CD4-positive, alpha-beta T cell (primary cell): Measurements from ENCODE around the gene KRTAP12-2. TPM values are rescaled to one million over a fixed set of nuclear protein-coding genes. Genes with fewer than 3 reads are reported as not detected.
A peak's percentile ranks its signal among the peaks of the same experiment; 100 is the strongest.

Experiments used
- ATAC-seq: fragments of 200-7000 bp; cut with Tn5 transposase; one replicate; pipeline ENCODE4 v1.10.0; 2022; ENCODE audit warnings: mild to moderate bottlenecking; ENCODE audit not compliant: poor library complexity
- CTCF ChIA-PET: fragments of 350-600 bp; sonication (Branson Sonifier 250); formaldehyde crosslinking; loops from one replicate; lab custom pipeline; 2021; ENCODE audit warnings: antibody characterized with exemption, inconsistent platforms; lab: Charles Lee
- POLR2A ChIA-PET: fragments of 350-600 bp; sonication (Branson Sonifier 250); formaldehyde crosslinking; loops from one replicate; lab custom pipeline; 2021; ENCODE audit warnings: antibody characterized with exemption, inconsistent platforms; lab: Charles Lee
- DNase-seq, 14 experiments: peaks; one replicate each; pipeline ENCODE4 v3.0.0-alpha.2; 2013 to 2020; ENCODE audit warnings: mixed read lengths in 2 of 14
- H3K27ac ChIP-seq, 2 donors: one replicate each; pipeline versions ENCODE4 v1.5.1 to v1.7.0; 2013; ENCODE audit warnings: low read length in 2 of 2, low read depth in 1 of 2, mild to moderate bottlenecking in 1 of 2
- H3K27me3 ChIP-seq, 2 experiments: 1 replicate in 1 of 2; 2 replicates in 1 of 2; pipeline versions ENCODE4 v1.6.1 to v1.7.0; 2013; ENCODE audit warnings: low read length in 2 of 2, control low read depth in 1 of 2, mild to moderate bottlenecking in 1 of 2, moderate library complexity in 1 of 2; ENCODE audit not compliant: insufficient read depth in 2 of 2, control insufficient read depth in 1 of 2
- H3K36me3 ChIP-seq: one replicate; pipeline ENCODE4 v1.6.1; 2013; ENCODE audit warnings: low read length, control low read depth; ENCODE audit not compliant: insufficient read depth
- H3K4me1 ChIP-seq: one replicate; pipeline ENCODE4 v1.6.1; 2013; ENCODE audit warnings: low read length, control low read depth; ENCODE audit not compliant: insufficient read depth
- H3K4me3 ChIP-seq: one replicate; pipeline ENCODE4 v1.5.1; 2013; ENCODE audit warnings: mild to moderate bottlenecking, low read length, moderate library complexity
- H3K9me3 ChIP-seq, 2 experiments: 1 replicate in 1 of 2; 2 replicates in 1 of 2; pipeline versions ENCODE4 v1.6.1 to v1.7.0; 2013; ENCODE audit warnings: low read length in 2 of 2, mild to moderate bottlenecking in 2 of 2, control low read depth in 1 of 2, moderate library complexity in 1 of 2; ENCODE audit not compliant: control insufficient read depth in 1 of 2, insufficient read depth in 1 of 2
- H3K27ac Mint-ChIP-seq: one replicate; pipeline ENCODE4 v1.8.0; 2020; ENCODE audit warnings: mixed read lengths
- H3K27me3 Mint-ChIP-seq: one replicate; pipeline ENCODE4 v1.8.0; 2021; ENCODE audit warnings: mixed read lengths
- H3K36me3 Mint-ChIP-seq: one replicate; pipeline ENCODE4 v1.8.0; 2021; ENCODE audit warnings: low read depth, mixed read lengths
- H3K4me1 Mint-ChIP-seq: one replicate; pipeline ENCODE4 v1.8.0; 2021; ENCODE audit warnings: low read depth, mixed read lengths
- H3K4me3 Mint-ChIP-seq: one replicate; pipeline ENCODE4 v1.8.0; 2020; ENCODE audit warnings: mild to moderate bottlenecking, mixed read lengths
- H3K9me3 Mint-ChIP-seq: one replicate; pipeline ENCODE4 v1.8.0; 2020; ENCODE audit warnings: mixed read lengths
- intact Hi-C, 2 experiments: fragments of 100-400 bp; cut with DNase I in 1 of 2; cut with micrococcal nuclease in 1 of 2; formaldehyde crosslinking; loops; one replicate each; pipeline versions ENCODE4 v1.15.1 to v1.9.0; 2023 to 2025; cut with DNase I, micrococcal nuclease
- total RNA-seq, 174 experiments: library from RNA in 2 of 174; stranded (reverse) in 2 of 174; gene quantifications; one replicate each; pipeline ENCODE4 v1.2.3 and lab custom pipeline; 2021 to 2026
- TF ChIP-seq, protein P1 (sequence below): fragments of 200-600 bp; IDR thresholded peaks from one replicate; pipeline ENCODE4 v1.8.0; 2022; ENCODE audit warnings: antibody characterized with exemption, mild to moderate bottlenecking

The KRTAP12-2 gene
- total RNA-seq, 2 experiments from 2014 or later: not detected

DNA sequence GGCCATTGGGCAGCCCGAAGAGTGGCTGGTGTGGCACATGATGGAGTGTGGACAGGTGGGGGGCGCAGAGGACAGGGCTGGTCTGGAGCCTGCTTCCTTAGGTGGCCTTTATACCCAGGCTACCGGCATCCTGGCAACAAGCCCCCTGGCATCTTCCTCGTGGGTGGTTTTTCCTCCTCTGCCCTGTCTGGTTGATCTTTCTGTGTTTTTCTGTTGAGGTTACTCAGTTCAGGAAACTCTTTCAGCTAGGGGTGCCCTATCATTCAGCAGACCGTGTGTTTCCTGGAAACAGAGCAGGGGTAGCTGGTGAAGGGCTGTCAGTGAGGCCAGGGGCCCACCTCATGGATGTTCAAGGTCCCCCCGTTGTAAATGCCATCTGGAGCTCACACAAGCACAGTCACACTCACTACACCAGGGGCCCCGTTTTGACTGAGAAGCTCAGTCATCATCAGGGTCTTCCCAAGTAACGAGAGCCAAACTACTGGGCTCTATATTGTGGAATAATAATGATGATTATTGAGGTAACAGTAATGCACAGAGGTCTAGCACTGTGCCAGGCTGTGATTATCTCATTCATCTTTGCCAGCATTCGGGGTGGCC lies 12.1 kb downstream of the KRTAP12-2 start, which contains the start of gene KRTAP12-4:
Gene KRTAP12-4 (minus strand): TSS at position 84 of the 600 bp plus-strand sequence. CDS start 45 bp downstream, at position 39.
- H3K4me3 ChIP-seq: no peak within 1 kb of the TSS
- peak within 1 kb of the TSS; percentile 88 for H3K27ac Mint-ChIP-seq
- H3K9me3 Mint-ChIP-seq: peaks cover 16% of the 10 kb centered on the region
- ChIA-PET POLR2A (no interaction called here), CTCF (no interaction called here)
- H3K4me3 Mint-ChIP-seq: peak within 1 kb of the TSS; percentile 71
- no peaks in the 10 kb centered on the region for H3K36me3 ChIP-seq
- H3K4me1 Mint-ChIP-seq: peaks cover 55% of the 10 kb centered on the region
- H3K36me3 Mint-ChIP-seq: peaks cover 42% of the 10 kb centered on the region
- ATAC-seq: no peak
- peak within 1 kb of the TSS; percentile 15 to 61 for H3K27ac ChIP-seq
- DNase-seq: peak in 3 of 14 experiments; percentile 21 to 50 (median 39)
- no peaks in the 10 kb centered on the region for H3K27me3 ChIP-seq
- peaks cover 61% of the 10 kb centered on the region for H3K4me1 ChIP-seq
- H3K9me3 ChIP-seq: peaks cover 14 to 39% of the 10 kb centered on the region in 2 experiments
- no peaks in the 10 kb centered on the region for H3K27me3 Mint-ChIP-seq
- intact Hi-C loops: loop anchor here (5.0 kb wide), 2 partner anchors 37 to 107 kb away; no protein-coding TSS in a partner anchor
- TF ChIP-seq, protein P1, sequence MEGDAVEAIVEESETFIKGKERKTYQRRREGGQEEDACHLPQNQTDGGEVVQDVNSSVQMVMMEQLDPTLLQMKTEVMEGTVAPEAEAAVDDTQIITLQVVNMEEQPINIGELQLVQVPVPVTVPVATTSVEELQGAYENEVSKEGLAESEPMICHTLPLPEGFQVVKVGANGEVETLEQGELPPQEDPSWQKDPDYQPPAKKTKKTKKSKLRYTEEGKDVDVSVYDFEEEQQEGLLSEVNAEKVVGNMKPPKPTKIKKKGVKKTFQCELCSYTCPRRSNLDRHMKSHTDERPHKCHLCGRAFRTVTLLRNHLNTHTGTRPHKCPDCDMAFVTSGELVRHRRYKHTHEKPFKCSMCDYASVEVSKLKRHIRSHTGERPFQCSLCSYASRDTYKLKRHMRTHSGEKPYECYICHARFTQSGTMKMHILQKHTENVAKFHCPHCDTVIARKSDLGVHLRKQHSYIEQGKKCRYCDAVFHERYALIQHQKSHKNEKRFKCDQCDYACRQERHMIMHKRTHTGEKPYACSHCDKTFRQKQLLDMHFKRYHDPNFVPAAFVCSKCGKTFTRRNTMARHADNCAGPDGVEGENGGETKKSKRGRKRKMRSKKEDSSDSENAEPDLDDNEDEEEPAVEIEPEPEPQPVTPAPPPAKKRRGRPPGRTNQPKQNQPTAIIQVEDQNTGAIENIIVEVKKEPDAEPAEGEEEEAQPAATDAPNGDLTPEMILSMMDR: no peak

DNA sequence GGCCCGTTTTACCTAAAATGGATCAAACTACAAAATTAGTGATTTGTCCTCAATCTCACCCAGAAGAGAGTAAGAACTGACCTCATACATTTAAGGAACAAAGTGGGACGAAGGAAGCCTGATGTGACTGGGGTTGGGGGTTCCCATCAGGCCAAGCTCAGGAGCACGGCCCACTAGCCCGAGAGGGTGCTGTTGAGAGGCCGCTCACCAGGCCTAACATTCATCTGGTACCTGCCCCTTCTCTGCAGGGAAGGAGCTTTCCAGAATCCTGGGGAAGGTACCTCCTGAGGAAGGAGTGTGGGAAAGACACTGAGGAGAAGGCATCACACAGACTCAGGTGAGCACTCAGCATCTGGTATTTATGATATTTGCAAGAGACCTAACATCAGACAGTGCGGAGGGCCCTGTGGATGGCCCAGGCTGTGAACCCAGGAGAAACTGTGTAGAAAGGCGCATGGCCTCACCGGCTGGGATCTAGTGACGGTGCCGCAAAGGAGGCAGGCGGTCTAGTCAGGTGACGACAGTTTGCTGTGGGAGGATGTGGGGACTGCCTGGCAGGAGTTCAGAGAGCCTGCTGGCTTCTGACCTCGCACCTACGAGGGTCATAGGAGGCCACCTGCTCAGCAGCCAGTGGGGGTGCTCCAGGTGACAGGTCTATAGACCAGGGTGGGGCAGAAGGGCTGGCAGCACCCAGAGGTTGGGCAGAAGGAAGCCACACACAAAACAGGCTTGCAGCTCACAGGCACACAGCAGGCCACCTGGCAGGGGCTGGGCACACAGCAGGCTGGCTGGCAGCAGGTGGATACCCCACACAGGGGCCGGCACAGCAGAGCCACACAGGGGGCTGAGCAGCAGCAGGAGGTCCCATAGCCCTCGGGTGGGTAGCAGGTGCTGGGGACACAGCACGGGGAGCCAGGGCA lies 12.8 kb downstream of the KRTAP12-2 start:
- no peaks in the 10 kb centered on the region for H3K27me3 Mint-ChIP-seq
- H3K4me1 Mint-ChIP-seq: peaks cover 47% of the 10 kb centered on the region
- POLR2A ChIA-PET: interaction anchor here (1.0 kb wide), 1 partner anchor 35 kb away, joined by 5 read pairs; no protein-coding TSS in a partner anchor
- peak overlapping the region; percentile 71 for H3K4me3 Mint-ChIP-seq
- ATAC-seq: peak; percentile 58
- Histone ChIP-seq H3K9me3 (peaks cover 14 to 39% of the 10 kb centered on the region in 2 experiments), H3K27ac (peak overlapping the region; percentile 15 to 61), H3K27me3 (no peaks in the 10 kb centered on the region), H3K4me1 (peaks cover 53% of the 10 kb centered on the region), H3K4me3 (no peak overlapping the region), H3K36me3 (no peaks in the 10 kb centered on the region)
- CTCF ChIA-PET: no interaction called here
- TF ChIP-seq, protein P1: no peak
- H3K36me3 Mint-ChIP-seq: peaks cover 39% of the 10 kb centered on the region
- intact Hi-C loops: loop anchor here in 1 of 2 experiments (5.0 kb wide), 1 partner anchor 37 kb away; no protein-coding TSS in a partner anchor
- peaks cover 16% of the 10 kb centered on the region for H3K9me3 Mint-ChIP-seq
- peak; percentile 40 to 92 (median 63) for DNase-seq
- peak overlapping the region; percentile 88 for H3K27ac Mint-ChIP-seq

DNA sequence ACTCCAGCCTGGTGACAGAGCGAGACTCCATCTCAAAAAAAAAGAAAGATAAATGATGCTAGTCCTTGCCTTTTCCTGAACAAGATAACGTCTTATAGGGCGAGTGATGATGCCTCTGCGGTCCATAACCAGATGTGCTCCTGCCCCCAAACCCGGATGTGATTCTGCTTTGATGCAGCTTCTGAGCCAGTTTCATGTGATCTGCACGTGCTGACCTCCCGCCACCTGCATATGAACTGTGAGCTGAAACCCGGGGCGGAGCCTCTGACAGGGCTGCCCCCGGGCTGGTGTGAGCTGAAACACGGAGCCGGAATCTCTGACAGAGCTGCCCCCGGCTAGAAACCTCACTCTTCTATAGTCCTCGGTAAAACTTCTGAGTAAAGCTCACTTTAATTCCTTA lies 13.6 kb downstream of the KRTAP12-2 start:
- TF ChIP-seq, protein P1: no peak
- ChIA-PET POLR2A (interaction anchor here (1.0 kb wide), 1 partner anchor 35 kb away, joined by 5 read pairs; no protein-coding TSS in a partner anchor), CTCF (no interaction called here)
- Histone ChIP-seq H3K4me3 (no peak overlapping the region), H3K36me3 (no peaks in the 10 kb centered on the region), H3K4me1 (peaks cover 45% of the 10 kb centered on the region), H3K27me3 (no peaks in the 10 kb centered on the region), H3K27ac (no peak overlapping the region), H3K9me3 (peaks cover 14 to 39% of the 10 kb centered on the region in 2 experiments)
- Mint-ChIP-seq H3K27me3 (no peaks in the 10 kb centered on the region), H3K4me3 (no peak overlapping the region), H3K36me3 (peaks cover 31% of the 10 kb centered on the region), H3K27ac (peak overlapping the region; percentile 88), H3K4me1 (peaks cover 39% of the 10 kb centered on the region), H3K9me3 (peaks cover 16% of the 10 kb centered on the region)
- no peak for ATAC-seq
- intact Hi-C loops: loop anchor here in 1 of 2 experiments (5.0 kb wide), 1 partner anchor 36 kb away; no protein-coding TSS in a partner anchor
- DNase-seq: peak in 1 of 14 experiments; percentile 49
